SU-DHL-6 (cell line): ENCODE results near the gene CCDC185.
"Not testable (repeated sequence)": the region's sequence is repeated elsewhere in the genome, so short reads cannot be mapped to it uniquely, and the experiment has no call there.

Experiments used
- H2AFZ ChIP-seq: fragments of 200-600 bp; sonication (generic); 2 replicates; pipeline ENCODE4 v1.6.1; 2014; ENCODE audit warnings: low read depth, mild to moderate bottlenecking, moderate library complexity, mixed read lengths, antibody characterized with exemption, low read length; ENCODE audit not compliant: severe bottlenecking
- H3F3A ChIP-seq: fragments of 200-600 bp; shearing (Covaris generic); 2 replicates; pipeline ENCODE4 v1.6.0; 2016; ENCODE audit warnings: antibody characterized with exemption, mild to moderate bottlenecking; ENCODE audit not compliant: insufficient read depth
- H3K27ac ChIP-seq: fragments of 200-600 bp; sonication (generic); 2 replicates; pipeline ENCODE4 v1.5.1; 2016; ENCODE audit warnings: low read depth, mild to moderate bottlenecking, low read length, moderate library complexity, mixed read lengths
- H3K27me3 ChIP-seq: fragments of 200-600 bp; sonication (generic), shearing (Covaris generic); 2 replicates; pipeline ENCODE4 v1.6.0; 2014; ENCODE audit warnings: mild to moderate bottlenecking, low read length
- H3K36me3 ChIP-seq: fragments of 200-600 bp; sonication (generic); 2 replicates; pipeline ENCODE4 v1.6.1; 2014; ENCODE audit warnings: mild to moderate bottlenecking, low read length, mixed read lengths
- H3K4me2 ChIP-seq: fragments of 300-600, 200-600 bp; shearing (Covaris generic), sonication (generic); 2 replicates; pipeline ENCODE4 v1.6.0; 2014; ENCODE audit warnings: low read length, low read depth, mild to moderate bottlenecking; ENCODE audit not compliant: poor library complexity, severe bottlenecking
- H3K4me3 ChIP-seq: fragments of 200-600 bp; sonication (generic); 2 replicates; pipeline ENCODE4 v1.5.1; 2014; ENCODE audit warnings: antibody characterized with exemption, low read length, mild to moderate bottlenecking, mixed read lengths; ENCODE audit not compliant: insufficient read depth, poor library complexity, severe bottlenecking
- H3K79me2 ChIP-seq: fragments of 200-600 bp; sonication (generic); 2 replicates; pipeline ENCODE4 v1.6.1; 2014; ENCODE audit warnings: mild to moderate bottlenecking, low read length, moderate library complexity; ENCODE audit not compliant: insufficient read depth
- H3K9ac ChIP-seq: fragments of 200-600 bp; sonication (generic); 2 replicates; pipeline ENCODE4 v1.7.0; 2014; ENCODE audit warnings: mild to moderate bottlenecking, low read length
- H3K9me2 ChIP-seq: fragments of 200-600 bp; sonication (generic); replicated peaks from 2 replicates; pipeline ENCODE4 v1.6.1; 2014; ENCODE audit warnings: low read length; ENCODE audit not compliant: insufficient read depth
- H3K9me3 ChIP-seq: fragments of 200-600 bp; sonication (generic); 2 replicates; pipeline ENCODE4 v1.6.1; 2014; ENCODE audit warnings: low read length, mixed read lengths; ENCODE audit not compliant: insufficient read depth
- H4K20me1 ChIP-seq: fragments of 200-600 bp; sonication (generic); 2 replicates; pipeline ENCODE4 v1.6.1; 2014; ENCODE audit warnings: low read depth, mild to moderate bottlenecking, antibody characterized with exemption, low read length, moderate library complexity, mixed read lengths
- CTCF ChIP-seq: fragments of 200-600 bp; sonication (generic); IDR thresholded peaks from one replicate; pipeline ENCODE4 v1.5.1; 2017; ENCODE audit warnings: antibody characterized with exemption, mild to moderate bottlenecking, low read length, moderate library complexity; ENCODE audit not compliant: insufficient read depth, poor library complexity, severe bottlenecking
- EZH2phosphoT487 ChIP-seq: fragments of 200-600 bp; sonication (generic), shearing (Covaris generic); conservative IDR thresholded peaks from 2 replicates; pipeline ENCODE4 v1.6.1; 2018; ENCODE audit warnings: mild to moderate bottlenecking, antibody characterized with exemption, low read length, moderate library complexity, mixed read lengths

Gene CCDC185

GRCh38 chr1:223386013-223386412 lies 7.2 kb upstream of the CCDC185 start:
- no peak overlapping the region for H3K4me2 ChIP-seq
- TF ChIP-seq CTCF, result no peak
- no peak for TF ChIP-seq EZH2phosphoT487
- H3K9me3 ChIP-seq, result no peaks in the 10 kb centered on the region
- no peak overlapping the region for H2AFZ ChIP-seq
- H4K20me1 ChIP-seq, result no peaks in the 10 kb centered on the region
- no peaks in the 10 kb centered on the region for H3K36me3 ChIP-seq
- H3K9ac ChIP-seq, result no peak overlapping the region
- H3F3A ChIP-seq, result no peaks in the 10 kb centered on the region
- no peaks in the 10 kb centered on the region for H3K9me2 ChIP-seq
- H3K27ac ChIP-seq, result no peak overlapping the region
- no peak overlapping the region for H3K4me3 ChIP-seq
- no peaks in the 10 kb centered on the region for H3K79me2 ChIP-seq
- H3K27me3 ChIP-seq, result no peaks in the 10 kb centered on the region; the same call in 1 of the 2 replicates

- no peaks in the 10 kb centered on the region; the same call in 1 of the 2 replicates for H3K27me3 ChIP-seq
- TF ChIP-seq CTCF (no peak), EZH2phosphoT487 (no peak)
These were observed 2.6 kb upstream of the CCDC185 start for GRCh38 chr1:223390618-223391017.

GRCh38 chr1:223394242-223394641 lies 1.0 kb downstream of the CCDC185 start:
- Histone ChIP-seq H3K79me2 (no peaks in the 10 kb centered on the region), H3F3A (no peaks in the 10 kb centered on the region), H4K20me1 (no peaks in the 10 kb centered on the region), H3K27ac (no peak overlapping the region), H2AFZ (no peak overlapping the region), H3K9me3 (no peaks in the 10 kb centered on the region), H3K4me3 (no peak overlapping the region), H3K27me3 (no peaks in the 10 kb centered on the region), H3K9me2 (no peaks in the 10 kb centered on the region), H3K36me3 (no peaks in the 10 kb centered on the region), H3K9ac (no peak overlapping the region), H3K4me2 (no peak overlapping the region)
- TF ChIP-seq EZH2phosphoT487 (no peak), CTCF (no peak)

More at GRCh38 chr1:223390618-223391017, 2.6 kb upstream of the CCDC185 start:
- Histone ChIP-seq H3K4me3 (no peak overlapping the region), H2AFZ (no peak overlapping the region), H3K36me3 (no peaks in the 10 kb centered on the region), H3K79me2 (no peaks in the 10 kb centered on the region), H4K20me1 (no peaks in the 10 kb centered on the region), H3K4me2 (no peak overlapping the region), H3K9me2 (no peaks in the 10 kb centered on the region), H3K27ac (no peak overlapping the region), H3K9me3 (no peaks in the 10 kb centered on the region), H3K9ac (no peak overlapping the region), H3F3A (no peaks in the 10 kb centered on the region)

GRCh38 chr1:223394706-223395105 lies 1.5 kb downstream of the CCDC185 start:
- Histone ChIP-seq H3K9ac (no peak overlapping the region), H3K4me3 (no peak overlapping the region), H3K9me2 (no peaks in the 10 kb centered on the region), H3K36me3 (no peaks in the 10 kb centered on the region), H3K9me3 (no peaks in the 10 kb centered on the region), H3F3A (no peaks in the 10 kb centered on the region), H4K20me1 (no peaks in the 10 kb centered on the region), H3K27ac (no peak overlapping the region), H3K27me3 (no peaks in the 10 kb centered on the region), H2AFZ (no peak overlapping the region), H3K79me2 (no peaks in the 10 kb centered on the region), H3K4me2 (no peak overlapping the region)
- TF ChIP-seq CTCF (no peak), EZH2phosphoT487 (no peak)

- not testable (repeated sequence) for H3K9me2 ChIP-seq, H3K9ac ChIP-seq, H3K4me2 ChIP-seq, H3K79me2 ChIP-seq, H3K27me3 ChIP-seq, H3K9me3 ChIP-seq, H2AFZ ChIP-seq, H4K20me1 ChIP-seq, H3F3A ChIP-seq, H3K4me3 ChIP-seq, H3K27ac ChIP-seq, H3K36me3 ChIP-seq
These were observed 6.2 kb downstream of the CCDC185 start for GRCh38 chr1:223399393-223399792.
